ENCODE results near the gene NRG2.

Gene NRG2

DNA sequence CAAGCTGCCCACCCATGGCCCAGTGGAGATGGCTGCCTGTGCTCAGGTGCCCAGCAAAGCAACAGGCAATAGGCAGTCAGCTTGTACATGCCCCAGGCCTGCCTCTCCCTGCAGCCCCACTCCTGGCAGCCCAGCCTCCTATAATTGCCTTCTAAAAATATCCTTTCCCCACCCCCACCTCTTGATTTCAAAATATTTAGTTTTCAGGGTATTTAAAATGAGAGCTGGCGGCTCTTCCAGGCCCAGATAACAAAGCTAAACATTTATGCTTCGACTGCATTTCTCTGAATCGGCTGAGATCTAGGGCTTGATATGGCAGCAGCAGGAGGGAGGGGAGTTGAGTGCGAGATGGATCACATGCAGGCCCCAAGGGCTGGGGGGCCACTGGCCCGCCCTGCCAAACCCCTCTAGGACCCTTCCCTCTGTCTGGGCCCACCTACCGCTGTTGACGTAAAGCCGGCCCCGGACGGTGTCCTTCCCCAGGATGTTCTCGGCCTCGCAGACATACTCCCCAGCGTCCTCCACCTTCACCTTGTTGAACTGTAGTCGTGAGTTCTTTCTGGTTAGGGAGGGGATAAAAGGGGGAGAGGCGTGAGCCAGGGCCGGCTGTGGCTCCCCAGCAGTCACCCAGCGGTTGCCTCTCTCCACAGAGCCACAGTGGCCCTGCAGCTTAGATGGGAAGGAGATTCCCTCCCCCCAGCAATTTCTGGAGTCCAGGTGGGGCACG lies 162.5 kb downstream of the NRG2 start:
- DNase-seq (ENCODE audit: low read depth in 2 of 2), result no peak

DNA sequence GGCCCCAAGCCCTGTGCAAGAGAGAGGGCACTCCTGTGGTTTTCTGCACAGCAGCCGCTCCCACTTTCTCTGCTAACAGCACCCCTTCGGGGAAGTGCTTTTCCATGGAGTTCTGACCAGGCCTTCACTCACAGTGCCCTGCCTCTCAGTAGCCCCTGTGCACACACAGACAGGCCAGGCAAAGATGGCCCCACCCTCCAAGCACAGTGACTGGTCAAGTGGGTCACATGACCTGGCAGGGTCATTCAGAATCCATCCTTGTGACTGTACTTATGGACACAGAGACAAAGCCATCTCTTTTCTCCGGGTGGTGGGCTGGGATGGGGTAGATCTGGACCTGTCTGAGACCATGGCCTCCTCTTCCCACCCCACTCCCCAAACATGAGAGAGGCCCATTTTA lies 165.0 kb downstream of the NRG2 start:
- DNase-seq (ENCODE audit: low read depth in 2 of 2), result no peak

DNA sequence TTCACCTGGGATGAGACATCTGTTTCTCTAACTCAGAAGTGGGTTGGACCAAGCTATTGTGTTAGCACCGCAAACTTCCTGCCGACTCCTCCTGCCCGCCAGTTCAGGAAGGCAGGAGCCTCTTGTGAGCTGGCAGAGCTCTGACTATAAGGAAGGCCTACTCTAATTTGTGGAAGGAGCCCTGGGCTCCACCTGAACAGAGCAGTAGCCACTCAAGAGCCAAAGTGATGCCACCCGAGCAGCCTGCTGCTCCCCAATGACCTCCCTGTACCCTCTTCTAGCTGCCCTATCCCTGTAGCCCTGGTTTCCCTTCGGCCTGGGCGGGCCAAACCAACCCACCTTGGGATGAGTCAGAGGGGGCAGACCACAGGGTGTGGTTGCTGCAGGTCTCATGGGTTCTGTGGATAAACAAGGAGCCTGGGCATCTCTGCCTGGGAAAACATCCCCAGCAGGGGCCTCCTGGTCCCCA lies 165.9 kb downstream of the NRG2 start:
- no peak for DNase-seq (ENCODE audit: low read depth in 2 of 2)

DNA sequence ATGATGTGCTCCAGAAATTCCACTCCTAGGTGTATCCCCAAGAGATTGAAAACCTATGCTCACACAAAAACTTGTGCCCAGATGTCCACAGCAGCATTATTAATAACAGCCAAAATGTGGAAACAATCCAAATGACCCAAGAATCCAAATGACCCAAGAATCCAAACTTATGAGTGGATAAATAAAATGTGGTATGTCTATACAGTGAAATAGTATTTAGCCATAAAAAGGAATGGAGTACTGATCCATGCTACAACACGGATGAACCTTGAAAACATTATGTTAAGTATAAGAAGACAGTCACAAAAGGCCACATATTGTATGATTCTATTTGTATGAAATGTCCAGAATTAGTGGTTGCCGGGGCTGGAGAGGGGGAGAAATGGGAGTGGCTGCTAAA lies 167.1 kb downstream of the NRG2 start:
- no peak for DNase-seq (ENCODE audit: low read depth in 2 of 2)

DNA sequence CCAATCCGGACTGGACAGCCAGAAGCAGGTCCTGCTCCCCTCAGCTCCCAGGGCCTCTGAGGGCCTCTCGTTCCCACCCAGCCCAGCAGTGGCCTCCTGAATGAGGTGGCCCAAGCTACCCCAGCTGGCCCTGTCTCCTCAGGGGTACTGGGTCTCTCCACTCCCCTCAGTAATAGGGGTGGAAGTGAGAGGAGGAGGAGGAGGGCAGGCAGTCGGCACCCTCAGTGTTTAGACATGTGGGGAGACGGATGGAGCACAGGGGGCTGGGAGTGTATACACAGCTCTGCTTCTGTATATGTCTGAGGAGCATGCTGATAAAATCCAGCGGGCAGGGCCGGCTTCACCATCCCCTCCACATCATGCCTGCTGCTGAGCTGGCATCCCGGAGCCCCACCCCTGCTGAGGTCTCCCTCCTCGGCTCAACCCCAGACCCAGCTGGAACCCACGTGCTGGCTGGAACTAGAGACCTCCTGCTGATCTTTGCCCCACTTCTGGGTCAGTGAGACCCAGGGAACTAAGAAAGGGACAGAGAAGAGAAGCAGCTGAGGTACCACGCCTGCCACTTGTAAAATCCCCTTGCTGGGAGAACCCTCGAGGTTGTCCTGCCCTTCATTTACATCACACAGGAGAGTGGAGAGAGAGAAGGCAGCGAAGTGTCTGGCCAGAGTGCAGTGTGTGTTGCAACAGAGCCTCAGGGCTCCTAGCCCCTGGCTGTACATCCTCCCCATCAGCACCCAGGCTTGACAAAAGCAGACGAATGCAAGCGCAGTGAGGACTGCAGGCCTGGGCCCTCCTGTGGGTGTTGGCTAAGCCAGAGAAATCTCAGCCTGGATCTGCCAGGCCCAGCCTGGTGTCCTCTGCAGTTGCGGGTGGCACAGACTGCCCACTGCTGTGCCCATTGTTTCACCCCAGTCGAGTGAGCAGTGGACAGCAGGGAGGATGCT lies 170.0 kb downstream of the NRG2 start:
- no peak for DNase-seq (ENCODE audit: low read depth in 2 of 2)

DNA sequence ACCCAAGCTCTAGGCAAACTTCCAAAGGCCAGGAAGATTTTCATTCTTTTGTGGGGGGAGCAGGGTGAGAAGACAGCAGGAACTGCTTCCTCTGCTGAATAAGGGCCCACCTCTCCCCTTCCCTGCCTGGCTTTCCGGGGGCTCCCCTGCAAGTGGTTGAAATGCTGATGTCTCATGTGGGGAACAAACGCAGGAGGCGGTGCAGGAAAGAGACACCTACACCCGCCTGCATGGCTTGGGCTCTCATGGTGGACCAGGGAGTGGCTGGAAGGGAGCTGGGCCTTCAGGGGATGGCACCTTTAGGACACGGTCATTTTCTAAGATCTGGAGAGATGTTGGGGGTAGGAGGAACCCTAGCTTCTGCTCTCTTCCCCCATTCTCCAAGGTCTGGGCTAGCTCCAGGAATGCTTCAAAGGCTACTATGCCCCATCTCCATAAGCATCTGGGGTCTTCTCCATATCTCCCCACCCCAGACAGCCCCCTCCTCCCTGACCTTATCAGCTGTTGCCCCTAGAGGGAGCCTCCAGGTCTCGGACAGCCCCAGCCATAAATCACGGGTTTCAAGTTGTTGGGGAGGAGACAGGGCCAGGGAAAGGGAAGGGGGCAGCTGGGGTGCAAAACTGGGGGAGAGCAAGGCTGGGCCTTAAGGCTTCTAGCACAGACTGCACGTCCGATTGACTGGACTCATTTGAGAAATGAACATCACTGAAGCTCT lies 170.9 kb downstream of the NRG2 start:
- DNase-seq (ENCODE audit: low read depth in 2 of 2), result no peak

DNA sequence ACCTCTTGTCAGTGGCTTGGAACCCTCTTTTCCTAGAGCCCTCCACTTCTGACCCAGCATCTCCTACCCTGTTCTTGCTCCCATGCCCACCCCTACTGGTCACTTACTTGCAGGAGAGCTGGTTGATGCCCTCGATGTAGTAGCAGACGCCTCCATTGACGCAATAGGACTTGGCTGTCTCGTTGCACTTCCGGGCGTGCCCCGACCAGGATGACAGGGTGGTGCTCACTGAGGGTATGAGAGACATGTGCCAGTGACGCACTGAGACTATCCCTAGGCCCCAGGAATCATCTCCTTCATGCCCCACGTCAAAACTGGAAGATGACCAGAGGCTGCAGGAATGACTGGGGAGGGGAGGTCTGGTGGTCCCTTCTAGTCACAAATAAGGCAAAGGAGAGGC lies 171.5 kb downstream of the NRG2 start:
- no peak for DNase-seq (ENCODE audit: low read depth in 2 of 2)

DNA sequence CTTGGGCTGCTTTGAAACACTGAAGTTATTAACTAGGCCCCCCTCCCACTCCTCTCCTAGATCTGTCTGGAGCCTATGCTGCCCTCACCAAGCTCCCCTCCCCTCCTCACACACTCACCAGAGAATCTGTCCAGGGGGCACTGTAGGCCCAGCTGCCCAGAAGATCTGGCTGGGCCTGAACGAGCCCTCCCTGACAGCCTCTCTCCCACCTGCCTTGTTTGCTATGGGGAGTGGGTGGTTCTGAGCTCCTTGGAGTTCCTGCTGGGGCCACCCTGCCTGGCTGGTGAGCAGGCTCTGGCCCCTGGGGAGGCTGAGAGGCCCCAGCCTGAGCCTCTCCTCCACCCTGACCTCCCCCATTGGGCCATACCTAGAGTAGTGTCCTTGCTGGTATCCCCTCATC lies 172.4 kb downstream of the NRG2 start:
- no peak for DNase-seq (ENCODE audit: low read depth in 2 of 2)

DNA sequence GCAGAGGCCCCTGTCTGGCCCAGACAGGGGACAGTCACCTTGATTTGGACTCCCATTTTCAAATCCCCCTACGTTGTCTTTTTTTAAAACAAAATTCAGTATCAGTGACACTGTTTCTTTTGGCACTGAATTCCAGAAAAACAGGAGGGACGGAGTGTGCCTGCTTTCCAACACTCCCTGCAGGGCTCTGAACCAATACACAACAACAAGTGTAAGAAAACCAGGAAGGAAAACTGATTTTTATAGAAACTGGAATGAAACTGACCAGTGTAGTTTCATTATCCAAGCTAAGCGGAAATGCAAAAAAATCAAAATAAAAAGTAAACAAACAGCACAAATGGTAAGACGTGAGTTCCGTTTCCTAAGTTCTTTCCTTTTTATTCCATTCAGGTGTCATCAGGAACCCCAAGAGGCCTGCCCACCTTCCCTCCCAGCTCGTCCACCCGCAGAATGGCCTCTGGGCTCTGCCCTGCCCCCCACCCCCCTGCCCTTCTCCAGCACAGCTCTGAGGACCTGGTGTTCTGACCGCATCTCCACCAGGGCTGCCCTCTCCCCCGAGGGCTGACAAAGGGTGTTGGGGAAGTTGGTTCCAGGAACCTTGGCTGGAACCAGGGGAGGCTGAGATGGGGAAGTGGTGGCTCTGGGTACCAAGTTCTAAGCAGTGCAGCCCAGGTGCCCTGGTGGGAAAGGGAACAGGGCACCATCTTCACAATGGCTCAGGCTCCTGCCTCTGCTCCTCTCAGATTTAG lies 173.9 kb downstream of the NRG2 start:
- no peak for DNase-seq (ENCODE audit: low read depth in 2 of 2)

DNA sequence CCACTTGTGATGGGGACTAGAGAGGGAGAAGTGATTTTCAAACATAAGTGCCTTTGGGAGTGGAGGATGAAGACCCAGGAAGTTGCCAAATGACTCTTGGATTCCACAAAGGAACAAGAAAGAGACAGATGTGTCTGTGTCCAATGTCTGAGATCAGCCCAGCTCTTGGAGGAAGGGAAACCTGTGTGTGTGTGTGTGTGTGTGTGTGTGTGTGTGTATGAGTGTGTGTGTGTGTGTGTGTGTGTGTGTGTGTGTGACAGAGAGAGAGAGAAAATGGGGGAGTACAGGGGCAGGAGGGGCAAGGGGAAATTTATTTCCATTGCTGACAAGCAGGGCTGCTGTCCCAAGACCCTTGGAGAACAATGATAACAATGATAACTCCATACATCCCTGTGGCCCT lies 175.5 kb downstream of the NRG2 start:
- no peak for DNase-seq (ENCODE audit: low read depth in 2 of 2)

DNA sequence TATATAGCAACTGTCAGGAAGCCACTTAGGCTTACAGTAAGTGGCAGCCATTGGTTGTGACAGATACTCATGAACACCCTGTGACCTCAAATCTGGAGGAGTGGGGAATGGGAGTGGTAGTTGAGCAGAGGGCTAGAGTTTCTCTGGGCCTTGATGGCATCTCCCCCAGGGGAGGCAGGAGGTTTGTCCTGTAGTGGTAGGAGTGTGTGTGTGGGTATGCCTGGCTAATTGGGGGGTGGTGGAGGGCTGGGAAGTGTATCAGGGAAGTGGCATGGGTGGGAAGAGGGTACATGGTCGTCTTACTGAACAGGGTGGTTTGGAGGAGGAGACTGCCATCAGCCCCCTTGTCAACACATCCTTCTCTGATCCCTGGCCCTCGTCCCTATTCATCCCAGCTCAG lies 176.0 kb downstream of the NRG2 start:
- DNase-seq (ENCODE audit: low read depth in 2 of 2), result no peak

DNA sequence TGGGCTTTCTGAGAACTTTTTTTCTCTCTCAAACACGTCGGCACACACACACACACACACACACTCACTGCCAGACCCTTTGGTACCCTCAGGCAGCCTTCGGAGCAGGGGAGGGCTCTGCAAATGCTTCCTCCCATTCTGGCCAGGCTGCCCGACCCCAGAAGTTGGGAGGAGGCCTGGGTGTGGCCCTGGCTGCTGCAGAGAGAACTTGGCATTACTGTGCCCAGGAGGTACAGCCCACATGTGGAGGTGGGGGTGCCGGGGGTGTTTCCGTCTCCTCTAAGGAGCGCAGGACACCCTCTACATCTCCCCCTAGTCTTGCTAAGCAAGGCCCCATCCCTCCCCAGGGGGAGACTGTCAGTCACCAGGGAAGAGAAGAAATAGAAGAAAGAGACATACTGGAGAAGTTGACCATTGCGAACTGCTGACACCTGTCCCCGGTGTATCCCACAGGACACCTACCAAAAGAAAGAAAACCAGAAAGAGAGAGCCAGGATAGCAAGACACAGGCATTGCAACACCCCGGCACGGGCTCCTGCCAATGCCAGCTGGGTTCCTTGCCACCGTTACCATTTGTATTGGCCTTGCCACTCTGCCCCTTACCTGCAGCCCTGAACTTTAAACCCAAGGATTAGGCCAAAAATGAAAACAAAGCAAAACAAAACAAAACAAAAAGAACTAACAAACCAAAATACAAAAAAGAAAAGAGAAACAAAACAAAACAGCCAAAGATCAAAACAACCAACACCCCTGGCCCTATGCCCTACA lies 178.2 kb downstream of the NRG2 start:
- no peak for DNase-seq (ENCODE audit: low read depth in 2 of 2)

DNA sequence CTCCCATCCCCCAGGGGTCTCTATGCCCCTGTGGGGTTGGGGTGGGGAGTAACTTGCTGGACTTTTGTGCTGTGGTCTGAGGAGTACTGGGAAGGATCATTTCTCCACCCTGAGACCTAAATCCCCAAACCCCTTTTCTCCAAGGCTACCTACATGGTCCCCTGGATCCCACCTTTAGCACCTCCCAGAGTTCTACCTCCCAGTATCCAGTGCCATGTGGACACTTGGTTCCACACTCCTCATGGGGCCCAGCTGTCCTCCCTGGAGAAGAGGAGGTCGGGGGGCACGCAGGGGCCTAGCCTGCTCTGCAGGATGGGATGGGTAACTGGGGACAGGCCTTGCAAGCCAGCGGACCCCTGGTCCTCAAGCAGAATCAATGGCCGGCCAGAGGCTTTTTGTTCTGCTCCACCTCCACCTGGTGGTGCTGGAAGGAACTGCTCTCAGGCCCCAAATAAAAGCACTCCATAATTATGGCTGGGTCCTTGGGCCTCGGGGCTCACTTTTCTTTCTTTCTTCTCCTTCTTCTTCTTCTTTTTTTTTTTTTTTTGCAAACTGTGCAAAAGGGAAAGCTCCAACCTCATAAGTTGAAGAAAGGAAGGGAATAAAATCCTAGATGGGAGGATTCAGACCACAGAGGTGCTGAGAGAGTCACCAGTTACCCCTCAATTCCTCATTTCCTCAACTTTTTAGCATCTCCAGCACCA lies 179.1 kb downstream of the NRG2 start:
- peak in 1 of 2 experiments; percentile 48 for DNase-seq (ENCODE audit: low read depth in 2 of 2)

DNA sequence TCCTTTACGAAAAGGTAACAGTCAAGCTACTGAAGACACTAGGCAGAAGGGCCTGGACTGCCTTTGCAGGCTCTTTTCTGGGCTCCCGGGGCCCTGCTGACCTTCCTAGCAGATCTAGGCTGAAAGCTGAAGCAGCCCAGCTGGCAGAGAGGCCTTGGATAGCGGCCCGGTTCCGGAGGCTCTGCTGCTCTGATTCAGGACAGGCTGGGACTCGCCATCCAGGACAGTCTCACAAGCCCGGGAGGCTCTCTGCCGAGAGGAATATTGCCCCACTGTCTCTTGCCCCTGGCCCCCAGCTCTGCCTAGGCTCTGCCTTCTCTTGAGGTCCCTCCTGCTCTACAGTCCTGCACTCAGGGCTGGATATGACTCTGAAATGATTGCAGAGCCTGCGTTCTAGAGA lies 179.7 kb downstream of the NRG2 start:
- DNase-seq (ENCODE audit: low read depth in 2 of 2), result no peak

DNA sequence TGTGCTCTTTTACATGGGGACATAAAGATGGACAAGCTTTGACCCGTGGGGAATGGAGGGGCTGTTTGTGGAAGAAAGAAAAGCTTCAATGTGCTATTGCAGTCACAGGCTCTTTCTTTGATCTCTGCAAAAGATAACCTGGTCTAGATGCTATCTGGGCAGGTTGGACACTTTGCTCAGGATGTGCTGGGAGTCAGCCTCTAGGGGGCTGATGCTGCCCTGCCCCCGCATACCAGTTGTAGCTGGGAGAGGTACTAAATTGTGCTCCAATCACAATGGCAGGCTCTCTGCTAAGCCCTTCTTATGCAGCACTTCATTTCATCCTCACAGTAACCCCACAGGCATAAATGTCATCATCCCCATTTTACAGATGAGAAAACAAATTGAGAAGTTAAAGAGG lies 180.3 kb downstream of the NRG2 start:
- DNase-seq (ENCODE audit: low read depth in 2 of 2), result no peak

DNA sequence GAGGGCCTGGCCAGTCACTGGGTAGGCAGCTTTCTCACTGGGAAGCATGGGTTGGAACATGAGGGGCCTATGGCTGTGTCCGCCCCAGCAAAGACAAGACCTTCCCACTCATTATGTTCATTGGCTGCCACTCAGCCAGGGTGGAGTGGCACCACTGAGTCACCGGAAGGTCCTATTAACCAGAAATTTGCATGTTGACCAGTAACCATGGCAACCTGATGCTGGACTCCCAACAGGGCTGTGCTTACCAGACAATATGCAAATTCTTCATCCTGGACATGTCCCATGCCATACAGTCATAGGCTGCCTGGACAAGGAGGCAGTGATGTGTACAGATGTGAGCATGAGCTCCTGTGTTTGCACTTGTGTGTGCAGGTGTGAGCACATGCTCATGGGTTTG lies 180.8 kb downstream of the NRG2 start:
- DNase-seq (ENCODE audit: low read depth in 2 of 2), result no peak

DNA sequence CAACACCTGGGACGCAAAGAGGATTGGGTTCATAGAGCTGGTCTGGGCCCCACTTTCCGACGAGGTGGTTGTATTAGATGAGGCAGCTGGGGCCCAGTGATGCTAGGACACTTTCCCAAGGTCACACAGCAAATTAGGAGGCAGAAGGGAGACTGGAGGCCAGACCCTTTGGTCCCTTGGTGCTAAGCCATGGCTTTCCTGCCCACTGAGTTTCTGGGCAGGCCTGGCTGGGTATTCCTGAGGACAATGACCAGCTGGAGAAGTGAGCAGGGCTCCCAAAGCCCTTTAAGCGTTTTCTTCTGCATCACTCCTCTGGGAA lies 181.3 kb downstream of the NRG2 start:
- DNase-seq (ENCODE audit: low read depth in 2 of 2), result no peak

DNA sequence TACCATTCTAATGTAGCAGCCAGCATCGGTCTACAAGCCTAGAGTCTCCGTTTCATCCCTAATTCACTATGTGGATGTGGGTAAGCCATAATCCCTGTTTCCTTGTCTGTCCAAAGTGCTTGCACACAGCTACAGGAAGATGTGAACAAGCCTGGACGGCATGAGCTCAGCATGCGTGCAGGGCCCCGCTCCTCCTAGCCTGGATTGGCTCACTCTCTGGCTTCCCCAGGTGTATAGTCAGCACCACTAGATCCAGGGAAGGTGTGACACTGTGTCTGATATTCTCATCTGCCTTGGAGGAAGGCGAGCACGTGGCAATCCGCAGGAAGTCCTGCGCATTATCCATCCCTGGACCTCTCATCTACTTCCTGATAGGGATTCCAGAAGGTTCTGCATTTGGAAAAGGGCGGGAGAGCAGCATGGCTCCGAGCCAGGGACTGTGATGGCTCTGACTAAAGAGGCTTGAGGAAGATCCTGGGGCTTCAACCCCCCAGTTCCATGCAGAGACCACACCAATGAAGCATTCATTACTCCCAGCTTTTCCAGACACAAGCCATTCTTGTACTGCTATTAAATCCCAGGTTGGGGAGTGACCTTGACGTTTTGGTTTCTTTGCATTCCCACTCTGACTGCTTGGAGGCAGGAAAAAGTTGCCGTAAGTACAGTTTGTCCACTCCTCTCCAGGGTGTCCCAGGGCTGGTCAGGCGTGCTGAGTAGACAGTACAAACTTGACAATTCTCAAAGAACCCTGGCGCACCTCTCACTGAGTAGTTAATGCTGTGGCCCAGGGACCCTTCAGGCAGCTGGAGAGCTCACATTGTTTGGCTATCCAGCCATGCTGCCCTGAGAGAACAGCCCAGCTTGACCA lies 181.8 kb downstream of the NRG2 start:
- no peak for DNase-seq (ENCODE audit: low read depth in 2 of 2)

DNA sequence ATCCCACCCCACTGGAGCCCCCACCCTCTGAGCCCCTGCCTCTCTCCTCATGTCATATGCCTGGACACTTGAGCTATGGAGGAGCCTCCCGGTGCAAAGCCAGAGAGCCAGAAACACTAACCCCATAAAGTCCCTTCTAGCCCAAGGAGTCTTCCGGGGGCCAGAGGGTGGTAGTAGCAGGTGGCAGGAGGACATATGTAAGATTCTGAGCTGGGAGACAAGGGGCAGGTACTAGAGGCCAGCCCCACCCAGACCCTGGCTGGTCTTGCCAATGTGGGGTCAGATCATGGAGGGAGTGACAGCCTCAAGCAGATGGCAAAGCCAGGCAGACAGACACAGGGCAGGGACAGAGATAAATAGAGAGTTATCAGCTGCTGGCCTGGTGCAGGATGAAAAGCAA lies 184.1 kb downstream of the NRG2 start:
- DNase-seq (ENCODE audit: low read depth in 2 of 2), result no peak
